NCI-H2196 (cell line): ENCODE results near the gene FCGBP.
A peak's percentile ranks its signal among the peaks of the same experiment; 100 is the strongest.
"Not testable (repeated sequence)": the region's sequence is repeated elsewhere in the genome, so short reads cannot be mapped to it uniquely, and the experiment has no call there.

Experiments used
- DNase-seq: peaks from one replicate; lab custom pipeline; 2025; ENCODE audit not compliant: unreplicated experiment; lab: John Stamatoyannopoulos, UW

The FCGBP gene

GRCh38 chr19:39919976-39920375, 14.5 kb downstream of the FCGBP start:
- no peak for DNase-seq

- no peak for DNase-seq
Measured at GRCh38 chr19:39918183-39918651, 16.2 kb downstream of the FCGBP start.

DNA sequence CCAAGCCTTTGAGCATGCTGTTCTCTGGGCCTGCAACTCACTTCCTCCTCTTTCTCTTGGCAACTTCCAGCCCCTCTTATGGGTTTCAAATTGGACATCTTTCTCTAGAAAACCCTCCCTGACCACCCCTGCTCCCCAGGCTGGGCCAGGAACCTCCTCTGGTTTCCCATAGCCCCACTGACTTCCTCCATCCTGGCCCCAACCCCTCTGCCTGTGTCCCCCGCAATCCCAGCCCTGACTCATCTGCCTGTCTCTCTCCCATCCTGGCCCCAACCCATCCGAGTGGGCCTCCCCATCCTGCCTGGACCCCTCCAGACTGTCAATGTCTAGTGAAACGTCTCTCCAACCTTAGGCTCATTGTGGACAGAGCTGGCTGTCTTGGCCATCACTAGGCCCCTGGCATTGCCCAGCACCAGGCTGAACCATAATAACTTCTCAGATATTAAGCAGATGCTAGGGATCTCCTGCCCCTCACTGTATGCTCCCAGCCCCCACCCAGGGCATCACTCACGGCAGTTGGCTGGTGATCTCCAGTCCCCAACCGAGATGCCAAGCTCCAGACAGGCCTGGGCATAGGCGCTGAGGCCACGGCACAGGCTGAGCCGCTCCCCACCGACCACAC, 16.8 kb downstream of the FCGBP start:
- no peak for DNase-seq

- DNase-seq = no peak
Measured at GRCh38 chr19:39916851-39917396, 17.5 kb downstream of the FCGBP start.

DNA sequence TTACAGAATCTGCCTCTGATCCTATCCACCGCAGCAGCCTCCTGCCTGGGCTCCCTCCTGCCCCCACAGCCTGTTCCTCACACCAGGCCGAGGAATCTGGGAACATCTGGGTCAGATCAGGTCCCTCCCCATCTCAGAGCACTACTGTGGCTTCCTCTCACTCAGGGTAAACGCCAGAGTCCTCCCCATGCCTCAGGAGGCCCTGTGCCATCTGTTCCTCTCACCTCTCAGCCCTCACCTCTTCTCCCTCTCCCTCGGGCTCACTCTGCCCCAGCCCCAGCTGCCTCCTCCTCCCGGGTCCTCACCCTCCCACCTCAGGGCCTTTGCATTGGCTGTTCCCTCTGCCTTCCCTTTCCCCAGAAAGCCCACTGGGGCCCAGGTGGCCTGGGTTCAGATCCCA, 18.2 kb downstream of the FCGBP start:
- no peak for DNase-seq

DNA sequence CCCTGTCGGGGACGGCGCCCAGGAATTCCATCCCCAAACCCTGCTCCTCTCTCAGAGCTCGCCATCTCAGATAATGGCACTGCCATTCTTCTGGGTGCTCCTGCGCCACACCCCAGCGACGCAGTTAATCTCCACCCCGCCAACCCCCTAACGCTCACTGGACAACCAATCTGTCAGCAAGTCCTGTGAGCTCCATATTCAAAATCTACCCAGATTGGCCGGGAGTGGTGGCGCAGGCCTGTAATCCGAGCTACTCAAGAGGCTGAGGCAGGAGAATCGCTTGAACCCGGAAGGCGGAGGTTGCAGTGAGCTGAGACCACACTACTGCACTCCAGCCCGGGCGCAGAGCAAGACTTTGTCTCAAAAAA, 18.6 kb downstream of the FCGBP start:
- DNase-seq = no peak

DNA sequence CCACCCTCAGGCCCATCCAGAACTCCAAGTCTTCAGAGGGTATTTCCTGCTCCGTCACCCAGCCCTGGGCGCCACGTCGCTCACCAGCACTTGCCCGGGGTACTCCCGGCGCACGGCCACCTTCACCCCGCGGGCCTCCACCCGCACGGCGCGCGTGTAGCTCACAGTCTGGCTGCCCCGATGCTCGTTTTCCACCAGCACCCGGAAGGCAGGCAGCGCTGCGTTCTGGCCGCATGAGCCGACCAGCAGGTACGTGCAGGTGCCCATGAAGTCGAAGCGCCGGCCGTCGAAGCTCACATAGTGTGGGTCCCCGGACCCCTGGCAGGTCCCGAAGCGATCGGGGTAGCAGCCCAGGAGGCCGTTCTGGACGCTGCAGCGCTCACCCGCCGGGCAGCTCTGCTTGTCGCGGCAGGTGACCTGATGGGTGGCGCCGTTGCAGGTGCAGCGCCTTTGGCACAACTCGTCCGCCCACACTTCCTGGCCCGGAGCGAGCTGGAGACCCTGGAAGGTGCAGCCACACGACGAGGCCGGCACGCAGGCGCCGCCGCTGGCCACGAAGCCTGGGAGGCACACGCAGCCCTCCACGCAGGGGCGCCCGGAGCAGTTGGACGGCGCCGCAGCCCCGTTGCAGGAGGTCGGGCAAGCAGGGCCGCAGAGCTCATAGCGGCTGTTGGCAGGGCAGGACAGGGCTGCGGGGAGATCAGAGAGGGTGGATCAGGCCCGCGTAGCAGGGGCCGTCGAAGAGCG, 19.2 kb downstream of the FCGBP start:
- no peak for DNase-seq

DNA sequence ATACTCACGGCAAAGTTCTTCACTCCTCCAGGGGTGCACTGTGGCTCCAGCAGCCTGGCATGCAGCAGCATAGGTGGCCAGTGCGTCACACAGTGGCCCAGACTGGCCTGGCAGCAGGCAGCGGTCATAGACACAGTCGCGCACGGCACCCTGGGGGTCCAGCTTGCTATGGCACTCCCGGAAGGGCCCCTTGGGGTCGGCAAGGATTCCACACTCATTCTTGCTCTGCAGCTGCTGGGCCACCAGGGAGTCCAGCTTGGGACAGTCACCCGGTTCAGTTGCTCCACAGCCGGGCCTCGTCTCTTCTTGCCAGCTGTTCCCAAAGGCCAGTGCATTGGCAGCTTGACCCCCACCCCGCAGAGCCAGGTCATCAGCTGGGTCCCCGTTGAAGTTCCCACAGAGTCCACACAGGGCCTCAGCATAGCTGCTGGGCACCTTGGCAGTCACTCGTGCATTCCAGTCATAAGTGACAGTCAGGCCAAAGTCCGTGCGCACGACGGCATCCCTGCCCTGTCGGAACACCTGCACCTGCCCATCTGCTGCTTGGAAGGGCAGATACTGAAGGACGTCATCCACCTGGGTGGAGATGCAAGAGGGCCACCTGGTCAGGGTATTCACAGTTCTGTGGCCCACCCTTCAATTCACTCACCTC, 20.6 kb downstream of the FCGBP start:
- DNase-seq = no peak

DNA sequence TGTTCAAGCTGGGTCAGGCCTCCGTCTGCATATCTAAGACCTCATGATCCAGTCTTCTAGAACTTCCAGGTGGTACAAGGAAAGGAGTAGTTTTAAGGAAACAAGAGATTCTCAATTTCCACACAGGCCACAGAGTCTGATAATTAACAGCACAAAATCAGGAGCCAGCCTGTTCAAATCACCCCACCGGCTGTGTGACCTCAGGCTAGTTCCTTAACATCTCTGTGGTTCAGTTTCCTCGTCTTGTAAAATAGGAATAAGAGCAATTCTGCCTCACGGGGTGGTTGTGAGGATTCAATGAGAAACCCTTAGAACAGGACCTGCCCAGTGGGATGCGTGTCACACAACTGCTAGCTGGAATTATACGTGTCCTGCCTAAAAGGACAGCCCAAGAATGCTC, 25.6 kb downstream of the FCGBP start:
- no peak for DNase-seq

GRCh38 chr19:39906820-39907611, 27.4 kb downstream of the FCGBP start:
- DNase-seq = no peak

- DNase-seq = no peak
Measured at GRCh38 chr19:39906283-39906682, 28.2 kb downstream of the FCGBP start.

GRCh38 chr19:39903486-39904091, 30.8 kb downstream of the FCGBP start:
- DNase-seq = not testable (repeated sequence)

GRCh38 chr19:39902326-39902725, 32.1 kb downstream of the FCGBP start:
- not testable (repeated sequence) for DNase-seq

DNA sequence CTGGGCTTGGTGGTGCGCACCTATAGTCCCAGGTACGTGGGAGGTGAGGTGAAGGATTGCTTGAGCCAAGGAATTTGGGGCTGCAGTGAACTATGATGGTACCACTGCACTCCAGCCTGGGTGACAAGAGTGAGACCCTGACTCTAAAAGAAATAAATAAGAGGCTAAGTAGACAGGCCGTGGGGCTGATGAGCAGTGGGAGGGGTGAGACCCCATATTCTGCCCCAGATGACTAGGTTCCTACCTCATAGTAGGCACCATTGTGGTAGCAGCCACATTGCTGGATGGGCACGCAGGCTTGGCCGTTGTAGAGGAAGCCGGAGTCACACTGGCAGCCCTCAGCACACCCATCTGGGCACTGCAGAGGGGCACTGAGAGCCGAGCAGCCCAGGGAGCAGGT, 32.8 kb downstream of the FCGBP start:
- DNase-seq = not testable (repeated sequence)

DNA sequence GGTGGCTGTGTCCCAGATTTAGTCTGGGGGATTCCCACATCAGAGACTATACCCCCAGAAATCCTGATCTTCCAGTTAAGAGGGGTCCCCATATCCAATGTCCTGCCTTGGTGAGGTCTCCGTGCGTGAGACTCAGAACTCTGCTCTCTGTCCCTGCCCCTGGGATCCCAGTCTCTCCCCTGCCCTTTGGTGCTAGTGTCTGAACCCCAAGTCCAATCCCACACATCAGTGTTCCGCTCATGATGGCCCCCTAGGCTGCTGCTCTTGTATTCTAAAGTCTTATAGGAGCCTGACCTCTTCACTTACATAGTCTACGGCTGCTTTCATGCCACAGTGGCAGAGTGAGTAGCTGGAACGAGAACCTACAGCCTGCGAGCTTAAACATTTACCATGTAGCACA, 35.6 kb downstream of the FCGBP start:
- not testable (repeated sequence) for DNase-seq

GRCh38 chr19:39897511-39898245, 36.8 kb downstream of the FCGBP start:
- peak; percentile 70 for DNase-seq

DNA sequence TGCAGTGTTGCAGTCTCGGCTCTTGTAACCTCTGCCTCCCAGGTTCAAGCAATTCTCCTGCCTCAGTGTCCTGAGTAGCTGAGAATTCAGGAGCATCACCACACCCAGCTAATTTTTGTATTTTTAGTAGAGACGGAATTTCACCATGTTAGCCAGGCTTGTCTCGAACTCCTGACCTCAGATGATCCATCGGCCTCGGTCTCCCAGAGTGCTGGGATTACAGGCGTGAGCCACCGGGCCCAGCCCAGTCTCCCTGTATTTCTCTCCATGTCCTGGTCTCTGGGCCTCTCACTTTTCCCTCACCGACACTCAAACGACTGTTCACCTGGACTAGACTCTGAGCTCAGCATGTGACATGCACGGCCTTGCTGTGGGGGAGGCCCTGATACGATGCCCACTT, 39.3 kb downstream of the FCGBP start:
- not testable (repeated sequence) for DNase-seq

- not testable (repeated sequence) for DNase-seq
Measured at GRCh38 chr19:39894236-39894606, 40.2 kb downstream of the FCGBP start.

GRCh38 chr19:39893366-39894235, 40.8 kb downstream of the FCGBP start:
- DNase-seq = not testable (repeated sequence)
